IPS-NIHi7 (cell line): ENCODE data around the gene XRCC2.
"Not testable (repeated sequence)": the region's sequence is repeated elsewhere in the genome, so short reads cannot be mapped to it uniquely, and the experiment has no call there.

Experiments used
- DNase-seq: peaks from one replicate; pipeline ENCODE4 v3.0.0; 2012; ENCODE audit warnings: mixed read lengths; ENCODE audit errors: extremely low spot score

XRCC2 gene

GRCh38 chr7:152675759-152676636 is at the start of gene XRCC2:
Gene XRCC2 (minus strand): TSS chr7:152676141. CDS start chr7:152676079, 62 bp downstream.
- peak; percentile 99 for DNase-seq

GRCh38 chr7:152723364-152723763 is 47.4 kb upstream of the XRCC2 start:
- no peak for DNase-seq

- DNase-seq = not testable (repeated sequence)
Observed at GRCh38 chr7:152712412-152713042, 36.6 kb upstream of the XRCC2 start.

- DNase-seq = no peak
Observed at GRCh38 chr7:152711444-152711944, 35.6 kb upstream of the XRCC2 start.

- no peak for DNase-seq
Observed at GRCh38 chr7:152710153-152710442, 34.2 kb upstream of the XRCC2 start.

- DNase-seq = no peak
Observed at GRCh38 chr7:152709287-152710152, 33.6 kb upstream of the XRCC2 start.

- no peak for DNase-seq
Observed at GRCh38 chr7:152704796-152705384, 28.9 kb upstream of the XRCC2 start.

- no peak for DNase-seq
Observed at GRCh38 chr7:152699079-152699478, 23.1 kb upstream of the XRCC2 start.

- DNase-seq = not testable (repeated sequence)
Observed at GRCh38 chr7:152697268-152697974, 21.5 kb upstream of the XRCC2 start.

GRCh38 chr7:152692196-152692595 is 16.3 kb upstream of the XRCC2 start:
- not testable (repeated sequence) for DNase-seq

- no peak for DNase-seq
Observed at GRCh38 chr7:152683297-152683696, 7.4 kb upstream of the XRCC2 start.

- DNase-seq = no peak
Observed at GRCh38 chr7:152677808-152678670, 2.1 kb upstream of the XRCC2 start.

GRCh38 chr7:152674860-152675758 is 832 bp downstream of the XRCC2 start:
- DNase-seq = no peak

- DNase-seq = no peak
Observed at GRCh38 chr7:152673897-152674296, 2.0 kb downstream of the XRCC2 start.

- DNase-seq = no peak
Observed at GRCh38 chr7:152672626-152673025, 3.3 kb downstream of the XRCC2 start.

GRCh38 chr7:152669758-152670157 is 6.2 kb downstream of the XRCC2 start:
- DNase-seq = no peak

GRCh38 chr7:152668975-152669374 is 7.0 kb downstream of the XRCC2 start:
- no peak for DNase-seq

GRCh38 chr7:152667958-152668357 is 8.0 kb downstream of the XRCC2 start:
- DNase-seq = no peak

- no peak for DNase-seq
Observed at GRCh38 chr7:152666078-152666477, 9.9 kb downstream of the XRCC2 start.
